NOMO-1 treated with DMSO at 0.1 percent for 48 hours (cell line): ENCODE measurements around the gene SRL.
"Not testable (repeated sequence)": the region's sequence is repeated elsewhere in the genome, so short reads cannot be mapped to it uniquely, and the experiment has no call there.

ENCODE experiments used
- DNase-seq: peaks from one replicate; lab custom pipeline; 2025; ENCODE audit not compliant: unreplicated experiment; lab: John Stamatoyannopoulos, UW

The SRL gene

DNA sequence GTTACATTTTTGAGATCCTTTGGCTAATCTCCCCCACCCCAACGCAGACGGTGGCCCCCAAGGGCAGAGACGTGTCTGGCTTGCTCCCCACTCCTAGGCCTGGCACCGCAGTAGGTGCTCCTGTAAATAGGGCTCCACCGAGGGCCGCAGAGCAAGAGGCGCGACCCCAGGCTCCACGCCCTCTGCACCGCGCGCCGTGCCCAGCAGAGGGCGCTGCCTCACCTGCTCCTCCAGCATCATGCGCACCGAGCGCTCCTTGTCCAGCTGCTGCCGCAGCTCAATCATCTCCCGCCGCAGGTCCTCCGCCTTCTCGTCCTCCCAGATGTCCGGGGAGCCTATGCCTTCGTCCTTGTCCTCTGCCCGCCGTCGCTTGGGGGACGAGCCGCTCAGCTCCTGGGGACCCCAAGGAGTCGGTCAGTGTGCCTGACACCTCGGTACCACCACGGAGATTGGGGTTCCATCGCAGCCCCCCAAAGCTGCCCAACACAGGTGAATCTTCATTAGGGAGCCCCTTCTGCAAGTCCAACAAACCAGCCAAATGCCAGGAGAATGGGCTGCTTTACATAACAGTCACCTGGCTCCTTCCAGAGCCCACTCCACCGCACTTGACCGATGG, 19.8 kb upstream of the SRL start:
- no peak for DNase-seq

DNA sequence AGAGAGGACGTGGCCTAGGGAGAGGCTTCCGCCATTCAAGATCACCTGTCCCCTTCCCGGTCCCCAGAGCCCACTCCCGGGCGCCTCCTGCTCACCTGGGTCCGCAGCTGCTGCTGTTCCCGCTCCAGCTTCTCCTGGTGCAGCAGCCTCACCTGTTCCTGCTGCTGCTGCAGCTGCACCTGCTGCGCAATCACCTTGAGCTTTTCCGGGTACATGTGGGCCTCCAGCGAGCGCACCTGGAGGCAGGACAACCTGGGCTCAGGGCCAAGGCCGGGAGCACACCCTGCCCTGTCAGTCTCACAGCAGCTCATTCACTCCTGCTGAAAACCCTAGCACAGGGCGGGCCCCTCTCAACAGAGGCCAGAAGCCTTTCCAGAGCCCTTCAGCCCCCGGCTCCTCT, 18.5 kb upstream of the SRL start:
- no peak for DNase-seq

GRCh38 chr16:4257646-4258556, 16.0 kb upstream of the SRL start:
- no peak for DNase-seq

DNA sequence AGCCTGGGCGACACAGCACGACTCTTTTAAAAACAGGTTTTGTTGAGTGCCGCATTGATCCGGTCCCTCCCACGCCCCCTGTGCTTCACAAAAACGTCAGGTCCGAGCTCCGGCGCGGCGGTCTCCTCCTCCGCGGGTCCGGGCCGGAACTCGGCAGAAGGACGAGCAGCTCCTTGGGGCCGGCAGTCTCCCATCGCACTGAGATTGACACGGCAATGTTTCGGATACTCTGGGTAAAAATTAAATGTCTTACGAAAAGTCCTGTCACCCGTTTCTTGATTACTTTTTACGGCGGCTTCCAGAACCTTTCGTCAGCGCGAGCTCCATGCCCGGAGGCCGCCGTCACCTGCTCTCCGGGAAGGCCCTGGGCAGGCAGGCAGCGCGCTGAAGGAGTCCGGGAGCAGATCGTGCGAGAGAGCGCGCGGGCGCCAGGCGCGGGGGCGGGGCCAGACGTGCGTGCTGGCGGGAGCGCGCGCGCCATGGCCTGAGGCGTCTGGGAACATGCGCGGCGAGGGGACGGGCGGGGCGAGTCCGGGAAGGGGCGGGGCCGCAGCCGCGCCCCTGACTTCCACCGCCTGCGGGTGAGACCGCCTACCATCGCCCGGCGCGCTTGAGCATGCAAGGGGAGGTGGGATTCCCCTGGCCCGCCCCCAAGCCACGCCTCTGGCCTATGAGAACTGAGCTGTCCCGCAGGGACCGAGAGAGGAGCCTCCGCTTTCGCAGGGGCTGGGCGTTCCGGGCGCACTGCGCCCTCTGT, 11.7 kb upstream of the SRL start:
- peak; percentile 98 for DNase-seq

- DNase-seq = not testable (repeated sequence)
These were observed 11.1 kb upstream of the SRL start for GRCh38 chr16:4253012-4253393.

DNA sequence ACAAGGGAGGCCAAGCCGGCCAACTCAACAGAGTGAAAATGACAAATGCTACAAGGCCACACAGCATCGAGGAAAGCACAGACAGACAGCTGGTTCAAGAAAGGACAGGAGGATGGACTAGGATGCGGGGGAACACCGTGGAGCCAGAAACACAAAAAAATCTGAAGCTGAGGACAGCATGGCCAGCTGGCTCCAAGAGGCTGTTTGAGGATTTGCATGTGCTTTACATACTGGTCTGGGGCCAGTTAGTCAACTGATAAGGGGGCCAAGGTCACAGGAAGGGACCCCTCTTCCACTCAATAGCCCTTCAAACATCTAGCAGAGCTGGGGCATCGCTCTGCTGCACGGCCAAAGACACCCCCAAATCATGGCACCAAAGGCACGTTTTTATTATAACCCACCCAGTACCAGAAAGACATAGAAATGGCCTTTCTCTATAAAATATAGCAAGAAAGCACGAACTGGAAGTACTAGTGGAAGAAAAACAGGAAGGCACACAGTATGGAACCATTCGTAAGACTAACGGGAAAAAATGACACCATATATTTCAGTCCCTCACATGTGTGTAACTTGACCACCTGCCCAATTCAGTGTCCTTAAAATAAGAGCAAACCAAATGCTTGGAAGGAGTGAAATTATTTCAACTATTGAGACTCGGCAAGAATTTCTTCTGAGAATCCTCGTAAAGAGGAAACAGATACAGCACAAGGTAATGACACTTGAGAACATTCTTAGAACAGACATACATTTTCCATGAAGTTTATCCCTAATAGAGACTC, 7.8 kb upstream of the SRL start:
- no peak for DNase-seq

GRCh38 chr16:4247460-4247784, 5.5 kb upstream of the SRL start:
- no peak for DNase-seq

DNA sequence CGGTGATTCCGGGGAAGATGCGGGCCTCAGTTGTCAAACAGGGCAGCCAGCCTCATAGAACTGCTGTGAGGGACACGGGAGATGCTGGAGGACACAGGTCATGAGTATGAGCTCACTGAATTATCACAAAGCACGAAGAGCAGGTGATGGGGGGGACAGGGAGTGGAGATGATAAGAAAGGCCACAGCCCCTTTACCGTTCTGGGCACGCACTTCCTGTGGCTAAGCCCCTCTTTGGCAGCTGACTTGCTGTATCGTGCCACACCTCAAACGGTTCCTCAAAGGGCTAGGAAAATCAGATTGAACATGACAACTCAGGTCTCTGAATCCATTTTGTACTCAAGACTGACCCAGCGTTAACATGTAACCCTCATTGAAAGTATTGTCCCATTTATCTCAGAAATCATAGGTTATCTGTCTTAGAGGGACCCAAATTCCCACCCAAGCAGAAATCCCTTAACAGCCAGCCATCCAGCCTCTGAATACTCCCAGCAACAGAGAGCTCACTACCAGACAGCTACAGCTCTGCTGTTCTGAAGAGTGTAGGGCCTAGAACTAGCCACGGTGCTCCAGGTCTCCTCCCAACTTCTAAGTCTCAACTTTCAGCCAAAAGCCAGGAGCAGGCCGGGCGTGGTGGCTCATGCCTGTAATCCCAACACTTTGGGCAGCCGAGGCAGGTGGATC, 5.0 kb upstream of the SRL start:
- peak; percentile 20 for DNase-seq

- DNase-seq = peak; percentile 69
These were observed 3.4 kb upstream of the SRL start for GRCh38 chr16:4245077-4245791.

- peak; percentile 30 for DNase-seq
These were observed 2.6 kb upstream of the SRL start for GRCh38 chr16:4244254-4245076.

GRCh38 chr16:4241258-4241927, 487 bp downstream of the SRL start:
- DNase-seq = no peak

DNA sequence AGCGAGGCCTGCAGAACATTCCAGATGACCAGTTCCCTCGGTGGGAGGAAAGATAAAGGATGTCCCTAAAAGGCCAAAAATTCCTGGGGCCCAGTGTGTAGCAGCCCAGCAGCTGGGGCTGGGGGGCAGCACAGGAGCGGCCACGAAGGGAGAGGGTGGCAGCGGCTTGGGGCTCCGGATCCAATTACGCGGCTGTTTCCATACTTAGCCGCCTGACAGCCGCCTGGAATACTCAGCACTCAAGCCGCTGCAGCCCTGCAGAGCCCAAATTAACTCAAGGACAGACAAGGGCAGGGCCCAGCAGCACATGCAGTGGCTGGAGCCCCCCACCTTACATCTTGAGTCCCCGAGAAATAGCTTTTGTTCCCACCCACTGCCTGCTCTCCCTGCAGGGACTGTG, 1.3 kb downstream of the SRL start:
- no peak for DNase-seq

GRCh38 chr16:4239682-4240175, 2.2 kb downstream of the SRL start:
- DNase-seq = no peak

DNA sequence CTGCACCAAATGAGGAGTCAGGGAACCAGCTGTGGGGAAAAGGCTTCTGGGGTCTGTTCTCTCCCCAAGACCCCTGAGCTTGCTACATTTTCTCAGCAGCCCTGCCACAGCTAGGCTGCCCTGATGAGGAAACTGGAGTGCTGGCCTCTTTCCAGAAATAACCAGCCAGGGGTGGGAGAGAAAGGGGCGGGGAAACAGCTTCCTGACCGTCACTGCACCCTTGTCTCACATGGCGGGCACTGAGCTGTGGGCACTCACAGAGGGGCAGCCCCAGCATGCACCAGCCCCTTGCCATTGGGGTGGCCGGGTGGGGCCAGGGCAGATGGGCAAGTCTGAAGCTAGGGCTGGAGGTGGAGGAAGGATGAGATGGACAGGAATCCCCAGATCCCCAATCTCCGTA, 2.9 kb downstream of the SRL start:
- no peak for DNase-seq

DNA sequence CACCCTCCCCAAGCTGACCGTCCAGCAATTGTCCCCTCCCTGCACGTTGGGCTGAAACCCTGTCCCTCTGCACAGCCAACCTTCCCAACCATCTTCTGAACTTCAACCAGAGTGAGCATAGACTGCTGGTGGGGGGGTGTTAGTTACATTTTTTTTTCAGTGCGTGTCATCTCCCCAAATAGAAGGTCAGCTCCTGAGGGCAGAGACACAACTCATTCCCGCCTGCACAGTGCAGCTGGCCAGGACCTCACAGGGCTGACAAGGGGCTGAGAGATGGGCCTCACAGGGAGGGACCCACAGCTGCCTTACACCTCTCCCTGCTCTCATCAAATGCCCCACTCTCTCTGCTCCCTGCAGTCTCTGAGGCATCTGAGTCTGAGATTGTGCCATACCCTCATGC, 8.4 kb downstream of the SRL start:
- DNase-seq = no peak

DNA sequence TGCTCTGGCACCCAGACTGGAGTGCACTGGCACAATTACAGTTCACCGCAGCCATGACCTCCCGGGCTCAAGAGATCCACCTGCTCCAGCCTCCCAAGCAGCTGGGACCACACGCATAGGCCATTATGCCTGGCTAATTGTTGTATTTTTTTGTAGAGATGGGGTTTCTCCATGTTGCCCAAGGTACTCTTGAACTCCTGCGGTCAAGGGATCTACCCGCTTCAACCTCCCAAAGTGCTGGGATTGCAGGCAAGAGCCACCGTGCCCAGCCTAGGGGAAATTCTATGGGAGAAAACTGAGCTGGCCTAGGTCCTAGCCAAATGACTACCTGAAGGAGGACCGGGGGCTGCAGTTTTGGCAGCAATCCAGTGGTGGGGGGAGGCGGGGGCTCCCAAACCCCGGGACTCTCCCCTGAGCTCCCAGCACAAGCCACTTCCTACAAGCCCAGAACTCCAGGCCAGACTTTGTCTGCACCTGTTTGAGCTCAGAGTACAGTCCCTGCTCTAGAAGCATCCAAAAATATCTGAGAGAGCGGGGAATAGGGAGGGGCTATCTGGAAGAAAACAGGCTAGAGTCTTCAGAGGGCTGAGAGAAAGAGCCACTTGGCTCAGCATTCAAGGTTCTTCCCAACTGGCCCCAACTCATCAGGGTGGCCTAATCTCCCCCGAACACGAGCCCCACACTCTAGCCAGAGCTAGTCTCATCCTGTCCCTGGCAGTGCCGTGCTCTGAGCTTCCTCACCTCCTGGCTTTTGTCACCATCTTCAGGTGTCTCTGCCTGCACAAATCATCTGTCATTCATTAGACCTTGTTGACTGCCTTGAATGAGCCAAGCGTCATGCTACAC, 9.1 kb downstream of the SRL start:
- DNase-seq = no peak

- DNase-seq = no peak
These were observed 10.0 kb downstream of the SRL start for GRCh38 chr16:4231886-4232285.

DNA sequence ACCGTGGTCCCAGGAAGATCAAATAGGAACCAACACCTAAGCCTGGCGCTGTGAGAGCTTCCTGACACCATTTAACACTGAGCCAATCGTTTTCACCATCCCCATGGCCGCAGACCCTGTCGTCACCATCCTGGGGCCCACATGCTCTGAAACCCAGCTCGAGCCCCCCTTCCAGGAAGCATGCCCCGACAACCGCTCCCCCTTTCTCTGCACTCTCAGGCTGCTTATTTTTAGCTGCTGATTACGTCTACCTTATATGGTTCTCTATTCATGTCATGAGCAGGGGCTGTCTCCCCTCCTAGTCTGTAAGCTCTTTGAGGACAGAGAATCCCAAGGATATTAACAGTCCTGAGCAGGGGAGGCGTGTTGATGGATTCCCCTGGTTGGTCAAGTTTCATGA, 10.5 kb downstream of the SRL start:
- DNase-seq = no peak
